OCI-LY7 (cell line): ENCODE measurements around the gene NBEA.

Source experiments
- CTCF ChIP-seq: fragments of 200-600 bp; sonication (generic); conservative IDR thresholded peaks from 2 replicates; pipeline ENCODE4 v1.5.1; 2014; ENCODE audit warnings: mild to moderate bottlenecking, antibody characterized with exemption, low read length, moderate library complexity, mixed read lengths
- EZH2phosphoT487 ChIP-seq: fragments of 200-600 bp; sonication (generic); IDR thresholded peaks from 2 replicates; pipeline ENCODE4 v1.6.1; 2018; ENCODE audit warnings: low read depth, borderline replicate concordance, mild to moderate bottlenecking, mixed run types, antibody characterized with exemption, low read length, moderate library complexity, mixed read lengths

- no peak for TF ChIP-seq CTCF
- TF ChIP-seq EZH2phosphoT487, result no peak
Observed at GRCh38 chr13:35039012-35039411, 96.9 kb downstream of the NBEA start.
